HG02981 (cell line): Measurements from ENCODE around the gene ANKRD40.
"Not testable (repeated sequence)": the region's sequence is repeated elsewhere in the genome, so short reads cannot be mapped to it uniquely, and the experiment has no call there.

Source experiments
- ATAC-seq: cut with Tn5 transposase; IDR thresholded peaks from one replicate; pipeline ENCODE4 v1.9.1; 2021; ENCODE audit warnings: mild to moderate bottlenecking, moderate library complexity; ENCODE audit not compliant: unreplicated experiment

The ANKRD40 gene, protein sequence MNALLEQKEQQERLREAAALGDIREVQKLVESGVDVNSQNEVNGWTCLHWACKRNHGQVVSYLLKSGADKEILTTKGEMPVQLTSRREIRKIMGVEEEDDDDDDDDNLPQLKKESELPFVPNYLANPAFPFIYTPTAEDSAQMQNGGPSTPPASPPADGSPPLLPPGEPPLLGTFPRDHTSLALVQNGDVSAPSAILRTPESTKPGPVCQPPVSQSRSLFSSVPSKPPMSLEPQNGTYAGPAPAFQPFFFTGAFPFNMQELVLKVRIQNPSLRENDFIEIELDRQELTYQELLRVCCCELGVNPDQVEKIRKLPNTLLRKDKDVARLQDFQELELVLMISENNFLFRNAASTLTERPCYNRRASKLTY

DNA sequence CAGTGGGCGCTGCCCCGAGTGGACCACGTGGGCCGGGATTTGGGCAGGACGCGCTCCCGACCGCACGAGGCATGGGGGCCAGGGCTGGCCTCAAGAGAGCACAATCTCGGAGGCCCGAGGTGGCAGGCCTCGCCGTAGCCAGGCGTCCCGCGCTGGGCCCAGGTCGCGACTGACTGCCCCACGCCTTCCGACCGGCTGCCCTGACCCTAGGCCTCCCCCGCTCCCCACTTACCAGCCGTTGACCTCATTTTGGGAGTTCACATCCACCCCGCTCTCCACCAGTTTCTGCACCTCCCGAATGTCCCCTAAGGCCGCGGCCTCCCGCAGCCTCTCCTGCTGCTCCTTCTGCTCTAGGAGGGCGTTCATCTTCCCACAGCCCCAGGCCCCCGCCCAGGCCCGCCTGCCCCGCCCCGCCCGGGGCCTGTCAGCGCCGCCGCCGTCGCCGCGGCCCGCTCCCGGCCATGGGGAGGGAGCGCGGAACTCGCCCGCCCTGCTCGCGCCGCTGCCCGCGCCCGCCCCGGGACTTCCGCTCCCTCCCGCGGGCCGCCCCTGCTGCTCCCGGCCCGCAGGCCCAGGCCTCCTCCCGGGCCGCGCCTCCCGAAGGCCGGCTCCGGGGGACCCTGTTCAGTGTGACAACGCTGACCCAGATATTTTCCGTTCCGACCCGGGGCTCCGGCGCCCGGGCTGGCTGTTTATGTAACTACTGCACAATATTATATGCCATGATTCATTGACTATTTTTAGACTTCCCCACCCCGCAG lies at the start of gene ANKRD40:
TSS of gene ANKRD40 (minus strand) at position 626 of the 761 bp plus-strand sequence. CDS start at position 366, 260 bp downstream.
- ATAC-seq, result peak; percentile 74

DNA sequence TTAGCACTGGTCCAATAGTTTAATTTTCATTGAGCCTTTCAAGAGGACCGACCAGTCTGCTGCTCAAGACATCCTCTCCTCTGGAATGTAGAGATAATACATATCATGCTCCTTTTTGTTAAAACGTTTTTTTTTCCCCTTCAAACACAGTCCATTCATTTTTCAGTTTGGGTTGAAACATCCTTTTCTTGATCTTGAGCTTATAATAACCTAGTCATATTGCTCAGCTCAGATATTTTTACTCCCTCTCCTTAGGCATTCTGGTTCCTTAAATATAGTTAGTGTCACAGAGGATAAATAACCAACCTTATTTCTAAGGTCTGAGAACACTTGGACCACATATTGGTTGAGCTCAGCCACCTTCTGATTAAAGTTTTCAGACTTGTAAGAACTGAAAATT lies 46.8 kb upstream of the ANKRD40 start:
- no peak for ATAC-seq

DNA sequence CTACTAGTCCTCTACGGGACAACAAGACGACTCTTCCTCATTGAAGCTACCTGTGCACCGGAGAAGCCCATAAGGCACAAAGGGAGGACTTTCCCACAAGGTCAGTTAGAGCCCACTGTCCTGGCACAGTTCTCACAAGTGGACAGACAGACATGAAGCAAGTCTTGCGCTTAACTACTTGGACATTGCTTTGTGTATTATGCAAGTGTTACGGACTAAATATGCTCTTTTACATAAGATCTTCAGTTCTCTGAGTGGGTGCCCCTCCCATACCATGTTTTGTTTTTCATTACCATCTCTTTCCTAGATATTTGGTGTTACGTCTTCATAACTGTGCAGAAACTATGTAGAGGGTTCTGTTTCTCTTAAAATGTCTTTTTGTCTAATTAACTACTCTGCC lies 41.5 kb upstream of the ANKRD40 start:
- no peak for ATAC-seq

DNA sequence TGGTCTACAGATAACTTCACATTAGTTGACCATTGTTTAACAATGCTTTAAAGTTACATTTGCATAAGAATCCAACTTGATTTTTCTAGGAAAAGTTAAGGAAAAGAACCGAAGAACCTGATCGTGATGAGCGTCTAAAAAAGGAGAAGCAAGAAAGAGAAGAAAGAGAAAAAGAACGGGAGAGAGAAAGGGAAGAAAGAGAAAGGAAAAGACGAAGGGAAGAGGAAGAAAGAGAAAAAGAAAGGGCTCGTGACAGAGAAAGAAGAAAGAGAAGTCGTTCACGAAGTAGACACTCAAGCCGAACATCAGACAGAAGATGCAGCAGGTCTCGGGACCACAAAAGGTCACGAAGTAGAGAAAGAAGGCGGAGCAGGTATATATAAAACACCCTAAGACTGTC lies 37.9 kb upstream of the ANKRD40 start:
- no peak for ATAC-seq

DNA sequence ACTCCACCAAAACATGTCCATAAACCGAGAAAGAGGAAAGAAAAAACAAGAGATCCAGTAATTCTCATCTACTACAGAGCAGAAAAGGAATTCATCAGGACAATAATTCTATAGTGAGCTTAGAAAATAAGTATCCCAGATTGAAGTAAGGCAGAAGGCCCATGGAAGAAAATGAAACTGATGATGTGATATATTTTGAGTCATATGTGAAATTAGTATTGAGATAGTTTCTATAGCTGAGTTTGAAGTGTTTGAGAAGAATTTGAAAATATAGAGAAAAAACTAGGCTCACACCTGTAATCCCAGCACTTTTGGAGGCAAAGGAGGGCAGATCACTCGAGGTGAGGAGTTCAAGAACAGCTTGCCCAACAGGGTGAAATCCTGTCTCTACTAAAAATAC lies 31.4 kb upstream of the ANKRD40 start:
- no peak for ATAC-seq

DNA sequence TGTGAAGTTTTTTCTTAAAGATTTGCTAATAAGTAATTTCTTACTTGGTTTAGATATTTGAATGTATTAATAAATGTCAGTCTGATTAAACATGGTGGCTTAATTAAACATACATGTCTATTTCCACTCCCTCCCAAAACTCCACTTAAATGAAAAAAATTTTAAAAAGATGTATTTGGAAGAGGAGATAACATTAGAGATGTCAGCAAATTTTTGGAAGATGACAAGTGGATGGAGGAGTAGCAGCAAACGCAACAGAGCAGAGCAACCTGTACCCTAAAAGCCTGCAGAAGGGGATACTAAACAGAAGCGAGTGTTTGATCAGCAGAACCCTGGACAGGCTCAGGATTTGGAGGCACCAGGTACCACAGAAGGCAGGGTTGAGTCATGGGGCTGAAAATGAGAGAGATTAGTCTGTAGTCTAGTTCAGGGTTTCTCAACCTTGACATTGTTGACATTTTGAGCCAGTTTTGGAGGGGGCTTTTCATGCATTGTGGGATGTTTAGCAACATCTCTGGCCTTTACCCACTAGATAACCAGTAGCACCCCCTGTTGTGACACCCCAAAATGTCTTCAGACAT lies 29.5 kb upstream of the ANKRD40 start:
- no peak for ATAC-seq

DNA sequence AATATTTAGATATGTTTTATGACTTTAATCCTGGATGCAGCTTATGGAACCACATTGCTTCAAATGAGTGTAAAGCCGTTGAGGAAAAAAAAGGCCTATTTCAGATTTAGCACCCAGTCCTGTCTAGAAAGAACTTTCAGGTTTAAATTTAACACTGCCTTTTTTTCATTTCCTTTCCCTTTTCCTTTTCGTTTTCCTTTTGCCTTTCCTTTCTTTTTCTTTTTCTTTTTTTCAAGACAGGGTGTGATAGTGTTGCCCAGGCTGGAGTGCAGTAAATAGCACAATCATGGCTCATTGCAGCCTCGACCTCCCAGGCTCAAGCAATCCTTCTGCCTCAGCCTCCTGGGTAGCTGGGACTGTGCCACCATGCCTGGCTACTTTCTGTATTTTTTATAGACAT lies 27.6 kb upstream of the ANKRD40 start:
- no peak for ATAC-seq

DNA sequence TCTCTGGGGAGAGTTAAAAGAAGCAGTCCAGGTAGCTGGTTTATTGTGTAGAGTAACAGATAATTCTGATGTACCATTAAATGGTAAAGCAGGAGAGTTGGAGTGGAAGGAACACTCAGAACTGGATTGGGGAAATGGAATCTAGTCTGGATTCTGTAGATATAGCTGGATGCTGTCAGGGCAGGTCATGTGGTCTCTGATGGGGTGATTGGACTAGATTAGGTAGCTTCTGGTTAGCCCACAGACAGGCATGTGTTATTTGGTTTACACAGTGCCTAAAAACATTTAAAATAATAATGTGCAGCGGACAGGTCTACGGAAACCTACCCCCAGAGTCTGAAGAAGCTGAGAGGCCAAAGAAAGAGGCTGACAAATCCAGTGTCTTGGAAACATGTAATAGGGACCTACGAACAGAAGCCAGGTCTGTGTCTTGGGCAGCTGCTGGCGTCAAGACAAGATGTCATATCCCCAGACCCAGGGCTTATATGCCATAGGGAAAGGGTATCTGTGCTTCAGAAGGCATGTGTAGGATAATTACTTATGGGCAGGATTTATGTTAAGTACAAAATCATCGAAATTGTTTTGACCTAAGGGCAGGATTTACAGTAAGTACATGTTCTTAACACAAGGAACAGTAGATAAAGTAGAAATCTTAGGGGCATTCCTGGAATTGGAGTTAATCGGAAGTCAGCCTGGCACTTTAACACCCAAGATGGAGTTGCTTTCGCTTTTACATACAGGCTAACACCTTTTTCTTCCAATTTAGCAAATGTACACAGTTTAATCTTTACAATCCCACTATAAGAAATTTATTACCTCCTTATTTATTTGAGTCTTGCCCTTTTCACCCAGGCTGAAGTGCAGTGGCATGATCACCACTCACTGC lies 24.1 kb upstream of the ANKRD40 start:
- ATAC-seq, result no peak

DNA sequence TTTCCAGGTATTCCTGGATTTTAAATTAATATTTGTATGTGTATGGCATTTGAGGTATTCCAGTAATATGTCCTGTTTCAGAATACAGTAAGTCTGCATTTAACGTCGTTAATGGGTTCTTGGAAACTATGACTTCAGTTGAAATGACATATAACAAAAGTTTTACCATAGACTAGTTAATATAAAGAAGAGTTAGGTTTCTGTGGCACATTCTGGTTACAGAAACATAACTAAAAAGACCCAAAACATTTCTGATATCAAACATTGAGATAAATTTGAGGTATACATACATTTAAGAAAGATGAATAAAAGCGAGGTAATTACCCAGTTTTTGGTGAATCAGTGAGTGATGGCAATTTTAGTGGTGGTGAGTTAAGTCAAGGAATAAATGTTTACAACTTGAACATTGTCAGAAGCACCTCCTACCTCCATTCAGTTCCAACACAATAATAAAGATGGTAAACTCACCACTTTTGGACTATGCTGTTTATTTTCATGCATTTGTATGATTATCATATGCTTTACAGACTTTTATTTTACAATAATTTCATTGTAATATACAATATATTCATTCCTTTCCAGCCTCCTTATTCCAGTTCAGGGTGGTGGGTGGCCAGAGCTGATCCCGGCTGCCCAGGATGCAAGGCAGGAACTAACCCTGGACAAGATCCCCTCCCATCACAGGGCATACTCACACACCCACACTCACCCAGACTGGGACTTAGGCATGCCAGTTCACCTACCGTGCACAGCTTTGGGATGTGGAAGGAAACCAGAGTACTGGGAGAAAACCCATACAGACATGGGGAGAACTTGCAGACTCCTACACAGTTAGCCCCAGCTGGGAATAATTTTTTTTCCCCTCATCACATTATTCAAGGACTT lies 21.4 kb upstream of the ANKRD40 start:
- no peak for ATAC-seq

DNA sequence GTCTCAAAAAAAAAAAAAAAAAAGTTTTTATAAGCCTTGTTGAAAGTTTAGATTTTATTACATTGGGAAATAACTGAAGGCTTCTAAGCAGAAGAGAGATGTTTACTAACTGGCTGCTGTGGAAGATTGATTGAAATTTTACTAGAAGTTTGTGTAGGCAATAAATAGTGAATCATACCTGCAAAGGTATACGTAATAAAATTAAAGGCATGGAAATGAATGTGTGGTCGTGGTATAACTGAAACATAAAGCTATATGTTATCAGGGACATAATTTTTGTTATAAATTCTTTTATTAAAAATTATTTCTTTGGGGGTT lies 20.4 kb upstream of the ANKRD40 start:
- ATAC-seq, result no peak

DNA sequence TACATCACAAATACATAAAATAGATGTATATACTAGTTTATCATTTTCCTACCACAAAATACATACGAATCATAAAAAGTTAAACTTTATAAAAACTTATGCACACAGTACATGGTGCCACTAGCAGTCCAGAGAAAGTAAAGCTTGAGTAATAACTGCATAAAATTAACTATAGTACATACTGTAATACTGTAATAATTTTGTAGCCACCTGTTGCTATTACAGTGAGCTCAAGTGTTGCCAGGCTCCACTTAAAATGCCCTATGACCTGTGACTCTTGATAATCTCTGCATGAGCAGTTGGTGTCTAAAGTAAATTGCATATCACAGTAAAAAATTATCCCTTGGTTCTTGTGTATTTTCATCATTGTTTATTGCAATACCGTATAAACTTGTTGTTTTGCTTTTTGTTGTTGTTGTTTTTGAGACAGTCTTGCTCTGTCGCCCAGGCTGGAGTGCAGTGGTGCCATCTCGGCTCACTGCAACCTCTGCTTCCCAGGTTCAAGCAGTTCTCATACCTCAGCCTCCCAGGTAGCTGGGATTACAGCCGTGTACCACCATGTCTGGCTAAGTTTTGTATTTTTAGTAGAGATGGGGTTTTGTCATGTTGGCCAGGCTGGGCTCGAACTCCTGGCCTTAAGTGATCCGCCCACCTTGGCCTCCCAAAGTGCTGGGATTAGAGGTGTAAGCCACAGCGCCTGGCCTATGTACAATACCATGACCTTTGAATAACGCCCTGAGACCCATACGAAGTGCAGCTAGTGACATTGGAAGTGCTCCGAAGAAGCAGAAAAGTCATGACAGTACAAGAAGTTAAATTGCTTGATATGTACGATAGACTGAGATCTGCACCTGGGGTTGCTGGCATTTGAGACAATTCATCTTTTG lies 18.3 kb upstream of the ANKRD40 start:
- no peak for ATAC-seq

DNA sequence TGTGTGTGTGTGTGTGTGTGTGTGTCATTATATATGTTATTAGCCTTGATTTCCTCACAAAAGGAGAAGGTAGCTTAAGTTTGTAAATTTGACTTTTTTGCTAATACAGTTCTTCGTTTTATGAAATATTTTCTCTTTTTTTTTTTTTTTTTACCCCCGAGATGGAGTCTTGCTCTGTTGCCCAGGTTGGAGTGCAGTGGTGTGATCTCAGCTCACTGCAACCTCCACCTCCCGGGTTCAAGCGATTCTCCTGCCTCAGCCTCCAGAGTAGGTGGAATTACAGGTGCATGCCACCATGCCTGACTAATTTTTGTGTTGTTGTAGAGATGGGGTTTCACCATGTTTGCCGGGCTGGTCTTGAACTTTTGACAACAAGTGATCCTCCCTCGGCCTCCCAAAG lies 16.9 kb upstream of the ANKRD40 start:
- ATAC-seq, result not testable (repeated sequence)

DNA sequence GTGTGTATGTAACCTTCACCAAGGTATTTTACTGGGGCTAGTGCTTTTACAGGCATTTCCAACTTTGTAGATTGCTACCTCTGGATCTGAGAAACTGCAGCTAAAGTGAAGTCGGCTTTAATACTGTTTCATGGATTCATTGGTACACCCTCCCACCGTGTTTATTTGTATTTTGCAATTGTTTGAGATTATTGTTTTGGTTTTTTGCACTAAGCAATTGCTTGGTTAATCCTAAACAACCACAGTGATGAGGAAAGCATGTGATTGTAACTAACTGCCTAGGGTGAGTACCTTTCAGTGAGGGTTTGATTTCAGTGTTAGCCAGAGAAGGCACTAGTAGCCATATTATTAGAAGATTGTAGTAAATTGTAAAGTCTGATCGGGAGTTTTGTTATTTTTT lies 15.0 kb upstream of the ANKRD40 start:
- ATAC-seq, result no peak

DNA sequence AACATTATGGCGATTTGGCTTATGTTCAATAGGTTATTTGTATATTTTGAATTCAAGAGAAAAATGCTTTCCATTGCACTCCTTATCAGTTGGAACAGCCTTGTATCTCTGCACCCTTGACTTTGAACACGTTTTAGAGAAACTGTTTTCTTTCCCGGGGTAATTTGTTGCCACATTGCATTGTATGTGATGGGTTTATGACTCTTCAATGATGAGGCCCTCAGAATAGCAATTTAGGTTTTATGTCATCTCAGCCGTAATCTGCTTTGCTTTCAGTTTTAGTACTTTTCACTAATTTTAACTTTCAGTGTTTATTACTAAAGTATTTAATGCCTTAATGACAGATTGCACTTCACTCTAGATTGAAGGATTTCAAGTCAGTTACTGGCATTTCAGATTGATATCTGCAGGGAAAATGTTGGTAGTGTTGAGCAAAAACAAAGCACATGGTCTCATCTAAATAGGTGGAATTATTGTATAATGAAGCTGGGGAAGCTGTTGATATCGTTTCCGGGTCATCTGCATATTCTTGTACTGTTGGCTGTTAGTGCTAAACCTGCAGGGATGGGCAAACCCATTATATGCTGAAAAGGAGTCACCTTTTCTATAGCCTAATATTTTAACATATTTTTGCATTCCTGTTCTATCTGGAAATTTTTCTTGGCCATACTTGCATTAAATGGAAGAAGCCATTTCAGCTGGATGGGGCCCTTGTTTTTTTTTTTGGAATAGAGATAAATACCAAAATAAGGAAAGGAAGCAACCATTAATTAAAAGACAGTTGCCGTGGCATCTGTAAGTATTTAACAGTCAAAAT lies 13.7 kb upstream of the ANKRD40 start:
- no peak for ATAC-seq

DNA sequence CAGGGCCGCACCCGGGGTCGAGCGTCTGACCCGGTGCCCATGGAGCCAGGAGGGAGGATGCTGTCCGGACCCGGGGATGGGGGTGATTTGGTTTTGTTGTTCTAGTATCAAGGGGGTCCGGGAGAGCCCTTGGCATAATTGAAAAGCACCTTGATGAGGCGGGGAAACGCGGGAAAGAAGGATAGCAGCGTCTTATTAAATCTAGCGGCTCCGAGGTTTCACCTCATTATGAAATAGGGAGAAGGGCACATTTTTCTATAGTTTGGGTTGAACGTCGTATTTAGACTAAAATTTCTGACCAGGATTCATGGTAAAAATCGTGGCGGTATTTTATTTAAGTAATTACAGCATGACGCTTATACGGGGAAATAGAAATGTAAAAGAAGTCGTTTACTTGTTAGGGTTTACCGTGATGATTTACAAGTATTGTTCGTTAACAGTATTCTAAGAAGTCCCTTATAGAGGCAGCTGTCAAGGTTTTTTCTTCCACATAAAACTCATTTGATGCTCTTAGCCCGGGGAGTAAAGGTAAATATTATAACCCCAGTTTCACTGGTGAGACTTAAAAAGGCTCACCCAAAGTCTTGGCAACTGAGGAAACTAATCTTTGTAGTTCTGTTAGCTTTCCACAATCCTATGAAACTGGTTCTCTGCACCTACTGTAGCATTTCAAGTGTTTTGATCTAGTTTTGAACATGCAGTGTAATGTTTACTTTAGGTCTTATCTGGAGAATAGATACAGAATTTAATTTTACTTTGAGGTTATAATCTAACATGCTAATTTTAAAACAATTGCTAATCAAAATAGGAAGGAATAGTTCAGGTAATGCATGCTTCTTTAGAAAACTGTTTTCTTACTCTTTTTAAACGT lies 12.4 kb upstream of the ANKRD40 start:
- no peak for ATAC-seq

DNA sequence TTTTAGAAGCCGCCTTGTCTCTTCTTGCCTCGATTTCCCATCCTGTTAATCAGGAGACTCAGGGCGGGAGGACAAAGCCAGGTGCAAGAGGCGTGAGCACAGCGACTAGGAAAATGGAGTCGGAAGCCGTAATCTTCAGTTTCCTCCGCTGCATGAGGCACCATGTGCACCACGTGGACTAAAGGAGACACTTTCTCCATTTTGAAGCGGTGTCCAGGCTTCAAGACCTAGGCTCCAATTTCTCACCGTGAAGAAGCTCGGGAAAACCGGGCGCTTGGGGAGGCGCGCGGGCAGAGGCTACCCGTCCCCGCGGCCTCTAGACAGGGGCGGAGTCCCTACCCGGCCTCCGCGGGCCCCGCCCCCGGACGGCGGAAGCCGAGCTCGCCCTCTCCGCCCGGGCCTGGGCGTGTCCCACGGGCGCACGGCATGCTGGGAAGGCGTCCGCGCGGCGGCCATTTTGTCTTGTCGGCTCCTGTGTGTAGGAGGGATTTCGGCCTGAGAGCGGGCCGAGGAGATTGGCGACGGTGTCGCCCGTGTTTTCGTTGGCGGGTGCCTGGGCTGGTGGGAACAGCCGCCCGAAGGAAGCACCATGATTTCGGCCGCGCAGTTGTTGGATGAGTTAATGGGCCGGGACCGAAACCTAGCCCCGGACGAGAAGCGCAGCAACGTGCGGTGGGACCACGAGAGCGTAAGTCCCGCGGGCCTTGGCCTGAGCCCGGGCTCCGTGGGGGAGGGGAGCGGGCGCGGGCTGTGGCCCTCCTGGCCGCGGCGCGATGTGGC lies 11.6 kb upstream of the ANKRD40 start, which contains the start of gene LUC7L3:
TSS of gene LUC7L3 (plus strand) at position 460 of the 780 bp plus-strand sequence. CDS start at position 590, 130 bp downstream.
- ATAC-seq, result peak; percentile 87
